Suprapubic skin (tissue), 4 donors: ENCODE results near the gene QDPR.

Experiments
- EP300 ChIP-seq: sonication (generic); formaldehyde crosslinking; IDR thresholded peaks from one replicate; pipeline ENCODE4 v1.6.1; 2017; ENCODE audit warnings: antibody characterized with exemption
- POLR2A ChIP-seq, 2 donors: fragments of 450-650 bp; IDR thresholded peaks; one replicate each; pipeline ENCODE4 v1.6.1; 2017; ENCODE audit warnings: antibody characterized with exemption in 2 of 2, mild to moderate bottlenecking in 2 of 2, moderate library complexity in 2 of 2
- POLR2AphosphoS5 ChIP-seq, 3 donors: sonication (generic); formaldehyde crosslinking; IDR thresholded peaks; one replicate each; pipeline ENCODE4 v1.6.1; 2017; ENCODE audit warnings: antibody characterized with exemption in 3 of 3
- TF ChIP-seq, protein P1 (sequence below), 2 donors: fragments of 200-600 bp in 1 of 2; fragments of 450-650 bp in 1 of 2; sonication (generic) in 1 of 2; IDR thresholded peaks; one replicate each; pipeline ENCODE4 v1.5.1; 2016 to 2019; ENCODE audit warnings: antibody characterized with exemption in 2 of 2, mild to moderate bottlenecking in 1 of 2, moderate library complexity in 1 of 2

DNA sequence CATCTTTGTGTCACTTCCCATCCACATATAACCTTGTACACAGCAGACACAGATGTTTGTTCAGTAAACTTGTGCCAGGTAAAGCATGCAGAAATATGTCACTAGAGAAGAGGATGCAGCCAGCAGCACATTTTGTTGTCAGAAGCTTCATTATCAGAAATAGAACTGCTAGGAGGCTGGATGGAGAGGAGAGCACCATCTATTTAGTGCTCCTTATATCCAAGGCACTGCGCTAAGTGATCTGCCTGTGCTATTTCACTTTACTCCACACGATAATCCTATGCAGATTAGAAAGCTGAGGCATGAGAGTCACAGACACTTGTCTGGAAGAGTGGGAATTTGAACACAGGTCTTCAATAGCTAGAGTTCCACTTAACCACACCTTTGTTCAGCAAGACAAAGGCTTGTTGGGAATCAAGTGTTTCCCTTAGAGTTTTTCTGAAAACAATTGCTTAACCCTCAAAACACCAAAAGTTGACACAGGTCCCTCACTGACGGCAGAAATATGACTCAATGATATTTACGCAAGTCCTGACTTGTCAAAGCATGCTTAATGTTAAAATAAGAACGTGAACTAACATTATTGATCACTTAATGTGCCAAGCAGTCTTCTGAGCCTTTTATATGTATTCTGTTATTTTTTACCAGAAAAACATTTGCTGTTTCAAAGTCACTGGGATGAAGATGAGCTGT is 1.2 kb upstream of the QDPR start:
- TF ChIP-seq EP300 (no peak), POLR2A (IDR thresholded peaks at IDR 0.05) (no peak), POLR2AphosphoS5 (IDR thresholded peaks at IDR 0.05) (no peak)
- TF ChIP-seq, protein P1, sequence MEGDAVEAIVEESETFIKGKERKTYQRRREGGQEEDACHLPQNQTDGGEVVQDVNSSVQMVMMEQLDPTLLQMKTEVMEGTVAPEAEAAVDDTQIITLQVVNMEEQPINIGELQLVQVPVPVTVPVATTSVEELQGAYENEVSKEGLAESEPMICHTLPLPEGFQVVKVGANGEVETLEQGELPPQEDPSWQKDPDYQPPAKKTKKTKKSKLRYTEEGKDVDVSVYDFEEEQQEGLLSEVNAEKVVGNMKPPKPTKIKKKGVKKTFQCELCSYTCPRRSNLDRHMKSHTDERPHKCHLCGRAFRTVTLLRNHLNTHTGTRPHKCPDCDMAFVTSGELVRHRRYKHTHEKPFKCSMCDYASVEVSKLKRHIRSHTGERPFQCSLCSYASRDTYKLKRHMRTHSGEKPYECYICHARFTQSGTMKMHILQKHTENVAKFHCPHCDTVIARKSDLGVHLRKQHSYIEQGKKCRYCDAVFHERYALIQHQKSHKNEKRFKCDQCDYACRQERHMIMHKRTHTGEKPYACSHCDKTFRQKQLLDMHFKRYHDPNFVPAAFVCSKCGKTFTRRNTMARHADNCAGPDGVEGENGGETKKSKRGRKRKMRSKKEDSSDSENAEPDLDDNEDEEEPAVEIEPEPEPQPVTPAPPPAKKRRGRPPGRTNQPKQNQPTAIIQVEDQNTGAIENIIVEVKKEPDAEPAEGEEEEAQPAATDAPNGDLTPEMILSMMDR (IDR thresholded peaks at IDR 0.05), result no peak
